Gastroesophageal sphincter (tissue), 3 donors: ENCODE data around the gene MAOB.

Experiments
- CTCF ChIP-seq, 4 experiments: fragments of 200-600 bp in 2 of 4; fragments of 450-650 bp in 2 of 4; sonication (generic) in 1 of 4; IDR thresholded peaks; one replicate each; pipeline ENCODE4 v1.5.1; 2017 to 2019; ENCODE audit warnings: antibody characterized with exemption in 4 of 4, mild to moderate bottlenecking in 2 of 4, moderate library complexity in 2 of 4
- EP300 ChIP-seq: sonication (generic); formaldehyde crosslinking; IDR thresholded peaks from one replicate; pipeline ENCODE4 v1.6.1; 2017; ENCODE audit warnings: antibody characterized with exemption, mild to moderate bottlenecking
- POLR2A ChIP-seq, 2 donors: fragments of 450-650 bp; IDR thresholded peaks; one replicate each; pipeline ENCODE4 v1.6.1; 2017; ENCODE audit warnings: antibody characterized with exemption in 2 of 2, mild to moderate bottlenecking in 2 of 2, moderate library complexity in 1 of 2
- POLR2AphosphoS5 ChIP-seq: sonication (generic); formaldehyde crosslinking; IDR thresholded peaks from one replicate; pipeline ENCODE4 v1.6.1; 2017; ENCODE audit warnings: antibody characterized with exemption

- TF ChIP-seq CTCF (IDR thresholded peaks at IDR 0.05) (no peak), POLR2AphosphoS5 (no peak), POLR2A (IDR thresholded peaks at IDR 0.05) (no peak), EP300 (no peak)
Observed at GRCh38 chrX:43885617-43886016, 3.4 kb upstream of the MAOB start.
